ENCODE results near the gene LY6G6D.

The LY6G6D gene

DNA sequence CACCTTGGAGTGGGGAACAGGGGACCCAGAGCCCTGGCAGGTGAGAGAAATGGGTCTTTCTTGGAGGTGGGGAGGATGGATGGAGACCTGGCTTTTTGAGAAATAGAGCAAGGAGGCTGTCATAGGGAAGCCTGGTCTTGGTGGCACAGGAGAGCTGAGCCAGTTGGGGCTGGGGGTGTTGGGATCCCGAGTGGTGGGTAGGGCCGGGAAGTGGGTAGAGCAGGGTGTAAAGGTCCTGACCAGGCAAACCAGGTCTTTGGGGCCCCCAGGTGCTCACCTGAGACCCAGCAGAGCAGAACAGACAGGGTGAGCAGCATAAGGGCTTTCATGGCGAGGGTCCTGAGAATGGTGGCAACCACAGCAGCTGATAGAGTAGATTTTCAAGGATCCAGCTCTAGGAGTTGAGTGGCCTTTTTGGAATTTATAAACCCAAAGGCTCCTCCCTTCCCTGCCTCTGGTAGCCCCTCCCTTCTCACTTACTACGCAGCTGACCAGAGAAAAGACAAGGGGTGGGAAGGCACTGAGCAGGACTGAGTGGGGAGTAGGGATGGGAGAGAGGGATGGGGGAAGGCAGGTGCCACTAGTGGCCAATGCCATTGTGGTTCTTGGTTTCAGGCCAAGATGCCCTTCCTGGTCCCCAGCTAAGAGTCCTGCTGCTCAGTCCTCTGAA, 6.3 kb downstream of the LY6G6D start, which contains the start of gene LY6G6C:
TSS of gene LY6G6C (minus strand) at position 396 of the 670 bp plus-strand sequence. CDS start at position 329, 67 bp downstream.
- DNase-seq = no peak

- DNase-seq = no peak
Measured at GRCh38 chr6:31722173-31722572, 7.0 kb downstream of the LY6G6D start.

- DNase-seq = no peak
Measured at GRCh38 chr6:31723245-31723979, 8.3 kb downstream of the LY6G6D start, which contains the start of gene MPIG6B. MPIG6B (plus strand) TSS chr6:31723373; CDS start chr6:31723384, 11 bp downstream.

- DNase-seq = no peak
Measured at GRCh38 chr6:31723980-31724691, 9.0 kb downstream of the LY6G6D start.

GRCh38 chr6:31725502-31726350, 10.6 kb downstream of the LY6G6D start:
- no peak for DNase-seq

DNA sequence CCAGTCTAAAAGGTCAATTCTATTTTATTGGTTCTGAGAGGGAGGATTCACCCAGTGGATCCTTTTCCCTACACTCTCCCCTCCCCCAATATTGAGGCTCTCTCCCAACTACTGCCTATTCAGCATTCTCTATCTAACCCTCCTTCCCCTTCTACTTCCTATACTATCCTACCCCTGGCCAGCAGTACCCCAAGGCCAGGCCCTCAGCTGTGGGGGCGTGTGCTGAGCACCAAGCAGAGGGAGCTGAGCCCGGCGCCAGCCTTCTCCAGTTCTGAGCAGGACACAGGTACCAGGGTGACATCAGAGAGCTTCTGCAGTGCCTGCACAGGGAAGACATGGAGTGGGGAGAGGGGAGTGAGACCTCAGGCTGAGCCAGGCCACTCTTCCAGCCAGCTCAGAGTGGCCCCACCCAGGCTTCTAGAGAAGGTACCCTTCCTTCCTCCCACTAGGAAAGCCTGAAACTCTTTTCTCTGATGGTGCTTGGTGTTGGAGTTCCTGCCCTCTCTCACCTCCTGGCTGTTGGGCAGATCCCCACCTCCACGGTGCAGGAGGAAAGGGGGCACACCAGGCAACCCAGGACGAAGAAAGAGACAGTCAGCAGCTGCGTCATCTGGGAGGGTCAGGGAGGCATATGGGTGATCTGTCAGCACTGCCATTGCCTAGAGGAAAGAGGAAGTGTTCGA, 12.0 kb downstream of the LY6G6D start:
- DNase-seq = no peak

DNA sequence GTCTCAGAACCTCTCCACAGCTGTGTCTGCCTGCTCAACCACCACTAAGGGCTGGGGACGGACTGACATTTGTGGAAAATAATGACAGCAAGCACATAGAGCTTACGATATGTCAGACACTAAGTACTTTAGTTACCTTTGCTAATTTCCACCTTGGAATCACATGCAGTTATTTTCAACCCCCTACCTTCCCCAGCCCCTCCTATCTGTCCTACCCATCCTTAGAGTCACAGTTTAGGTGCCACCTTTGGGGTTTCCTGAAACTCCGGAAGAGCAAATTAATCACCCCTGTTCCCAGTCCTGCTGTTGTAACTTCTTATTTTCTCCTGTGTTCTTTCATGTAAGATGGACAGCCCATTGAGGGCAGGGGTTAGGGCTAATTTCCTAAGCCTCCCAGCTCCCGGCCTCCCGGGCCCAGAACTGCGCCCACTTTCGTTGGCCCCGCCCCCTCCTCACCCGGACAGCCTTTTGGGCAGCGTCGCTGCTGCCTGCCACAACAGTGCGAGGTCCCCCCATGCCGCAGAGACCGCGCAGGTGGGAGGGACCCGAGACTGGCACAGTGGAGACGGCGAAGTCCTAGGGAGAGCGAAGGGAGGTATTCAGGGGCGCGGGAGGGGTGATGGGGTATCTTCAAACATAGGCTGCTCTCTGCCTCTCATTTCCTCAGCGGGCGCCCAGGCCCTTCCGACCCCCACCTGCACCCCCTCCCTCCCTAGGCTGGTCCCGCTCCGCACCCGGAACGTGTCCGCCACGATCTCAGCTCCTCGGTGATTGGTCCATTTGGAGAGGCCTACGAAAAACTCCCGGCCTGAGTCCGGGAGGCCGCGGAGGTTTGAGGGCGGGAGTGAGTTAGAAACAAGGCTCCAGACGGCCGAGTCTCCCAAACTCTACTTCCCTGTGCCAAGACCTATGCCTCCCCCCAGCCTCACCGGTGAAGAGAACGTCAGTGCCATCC, 12.8 kb downstream of the LY6G6D start:
- no peak for DNase-seq

DNA sequence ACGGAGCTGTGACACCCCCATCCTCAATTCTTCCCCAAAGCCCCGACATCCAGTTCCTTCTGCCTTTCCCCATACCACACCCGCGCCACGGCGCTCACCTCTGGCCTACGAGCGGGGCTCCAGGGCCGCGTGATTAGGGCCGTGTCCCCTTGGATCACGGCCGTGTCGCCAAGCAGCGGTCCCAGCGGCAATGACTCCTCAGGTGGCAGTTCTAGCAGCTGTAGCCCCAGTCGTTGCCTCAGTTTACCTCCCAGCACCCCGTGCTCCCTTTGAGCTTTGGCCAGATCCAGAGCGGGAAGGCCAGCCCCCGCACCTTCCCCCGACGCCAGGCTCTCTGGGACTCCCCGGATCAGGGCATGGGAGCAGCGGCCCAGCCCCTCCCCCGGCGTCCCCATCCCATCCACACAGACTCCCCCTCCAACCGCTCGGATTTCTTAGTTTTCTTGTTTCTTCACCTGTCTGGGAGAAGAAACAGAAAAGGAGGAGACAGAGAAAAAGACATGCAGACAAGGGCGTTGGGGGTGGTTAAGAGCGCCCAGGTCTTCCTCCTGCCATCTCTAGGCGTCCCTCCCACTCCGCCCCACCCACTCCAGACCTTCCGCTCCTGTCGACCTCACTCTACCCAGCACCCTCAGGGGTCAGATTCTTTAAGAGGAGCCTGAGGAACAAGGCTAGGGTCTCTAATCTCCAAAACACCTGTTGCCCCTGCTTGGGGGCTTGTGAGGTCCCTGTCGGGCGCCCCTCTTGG, 13.8 kb downstream of the LY6G6D start, which contains the start of gene DDAH2:
TSS of gene DDAH2 (minus strand) at position 533 of the 748 bp plus-strand sequence. CDS start at position 395, 138 bp downstream.
- DNase-seq = no peak

DNA sequence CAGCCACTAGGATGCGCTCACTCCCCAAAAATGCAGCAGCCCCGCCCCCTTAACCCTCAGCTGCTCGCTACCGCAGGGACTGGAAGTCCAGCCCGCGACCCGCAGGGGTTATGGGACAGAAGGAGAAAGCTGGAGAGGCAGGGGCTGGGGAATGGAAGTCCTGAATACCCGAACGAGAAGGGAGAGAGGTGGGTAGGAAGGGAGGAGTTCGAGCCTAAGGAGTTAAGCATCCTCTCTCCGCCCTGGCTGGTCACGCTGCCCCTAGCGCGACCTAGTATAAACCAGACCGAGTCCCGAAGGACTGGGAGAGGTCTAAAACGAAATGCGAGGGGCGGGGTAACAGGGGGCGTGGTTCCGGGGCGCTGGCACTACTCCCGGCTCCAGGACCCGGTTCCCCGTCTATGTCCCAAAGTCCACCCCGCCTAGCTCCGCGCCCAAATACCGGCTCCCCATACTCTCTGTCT, 14.4 kb downstream of the LY6G6D start:
- DNase-seq = peak; percentile 62 to 79

DNA sequence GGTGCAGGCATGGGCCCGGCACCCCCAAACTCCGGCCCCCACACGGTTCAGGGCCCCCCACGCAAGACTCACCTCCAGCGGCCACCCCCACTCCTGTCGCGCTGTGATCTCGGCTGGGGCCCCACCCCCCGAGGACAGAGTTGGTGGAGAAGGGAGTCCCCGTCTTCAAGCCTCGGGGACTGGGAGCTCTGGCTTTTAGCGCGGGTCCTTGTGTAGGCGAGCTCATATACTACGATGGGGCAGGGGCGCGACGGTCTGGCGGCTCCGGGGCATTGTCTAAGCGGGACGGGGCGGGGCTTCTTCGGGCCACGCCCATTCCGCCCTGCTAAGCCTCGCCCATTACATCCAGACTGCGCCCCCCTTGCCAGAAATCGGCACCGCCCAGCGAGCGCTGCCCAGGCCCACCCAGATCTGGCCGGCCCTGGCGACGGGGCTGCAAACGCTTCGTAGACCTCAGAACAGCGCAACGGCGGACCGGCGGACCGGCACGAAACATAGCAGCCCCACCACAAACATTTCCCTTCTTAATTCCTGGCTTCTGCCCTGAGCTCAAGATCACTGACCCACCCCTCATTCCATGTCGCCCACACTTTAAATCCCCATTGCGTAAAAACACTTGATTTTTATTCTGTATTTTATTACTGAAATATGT, 15.0 kb downstream of the LY6G6D start:
- peak; percentile 25 to 43 for DNase-seq

- no peak for DNase-seq
Measured at GRCh38 chr6:31730631-31731086, 15.5 kb downstream of the LY6G6D start.

DNA sequence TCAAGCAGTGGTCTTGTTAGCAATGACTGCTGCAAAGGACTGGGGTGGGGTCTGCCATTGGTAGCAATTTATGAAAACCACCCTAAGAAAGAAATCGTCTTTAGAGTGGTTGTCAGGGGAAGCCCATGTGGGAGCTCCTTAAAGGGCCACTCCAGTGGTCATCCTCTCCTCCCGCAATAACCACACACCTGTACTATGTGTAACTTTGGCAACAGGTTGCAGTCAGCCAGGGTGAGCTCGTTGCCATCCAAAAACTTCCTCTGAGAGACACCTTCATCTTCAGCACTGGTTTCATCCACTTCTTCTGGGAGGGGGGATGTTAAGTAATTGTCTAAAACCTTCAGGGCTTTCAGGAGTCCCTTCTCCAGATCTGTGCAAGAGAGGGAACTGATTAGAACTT, 16.9 kb downstream of the LY6G6D start:
- DNase-seq = no peak

GRCh38 chr6:31733734-31734133, 18.6 kb downstream of the LY6G6D start:
- no peak for DNase-seq

GRCh38 chr6:31734247-31734820, 19.2 kb downstream of the LY6G6D start:
- no peak for DNase-seq

DNA sequence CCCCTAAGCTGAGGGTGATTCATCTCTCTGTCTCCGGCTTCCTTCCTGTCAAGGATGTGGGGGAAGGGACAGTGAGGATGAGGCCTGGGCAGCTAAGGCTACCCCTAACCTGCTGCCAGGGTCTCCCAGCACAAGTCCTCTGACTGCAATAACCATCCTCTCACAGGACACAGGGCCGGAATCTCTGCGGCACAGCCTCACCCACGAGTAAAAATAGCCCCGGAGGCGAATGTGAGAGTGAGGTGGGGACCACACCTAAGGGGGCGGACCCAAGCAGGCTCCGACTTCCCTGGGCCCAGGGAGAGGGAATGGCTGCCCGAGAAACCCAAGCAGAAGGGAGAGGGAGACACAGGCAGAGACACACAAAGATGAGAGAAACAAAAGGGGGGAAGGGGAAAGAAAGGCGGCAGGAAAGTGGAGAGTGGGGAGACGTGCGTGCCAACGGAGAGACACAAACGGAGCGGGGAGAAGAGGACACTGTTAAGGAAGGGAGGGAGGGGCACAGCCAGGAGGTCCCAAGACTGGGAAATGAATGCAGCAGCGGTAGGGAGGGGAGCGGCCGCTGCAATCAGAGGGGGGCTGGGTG, 19.8 kb downstream of the LY6G6D start:
- DNase-seq = no peak

- peak in 1 of 2 donors; percentile 27 for DNase-seq
Measured at GRCh38 chr6:31736021-31736767, 21.0 kb downstream of the LY6G6D start, which contains the start of gene CLIC1. CLIC1 (minus strand) TSS chr6:31736530; CDS start chr6:31736300, 230 bp downstream.

- no peak for DNase-seq
Measured at GRCh38 chr6:31736768-31737314, 21.7 kb downstream of the LY6G6D start.
